Stomach (tissue), 9 donors: ENCODE results near the gene HECTD2. TPM values are rescaled to one million over a fixed set of nuclear protein-coding genes. Genes with fewer than 3 reads are reported as not detected.

Source experiments
- DNase-seq, 2 donors: peaks; one replicate each; pipeline versions ENCODE4 v3.0.0 to v3.0.0-alpha.2; 2013 to 2019
- H3K27ac ChIP-seq, 5 donors: fragments of 200-600 bp in 4 of 5; sonication (generic) in 4 of 5; one replicate each; pipeline ENCODE4 v1.5.1; 2013 to 2019; ENCODE audit warnings: mild to moderate bottlenecking in 1 of 5, moderate library complexity in 1 of 5
- H3K27me3 ChIP-seq, 3 donors: fragments of 200-600 bp; sonication (generic); one replicate each; pipeline ENCODE4 v1.5.1; 2017 to 2019; ENCODE audit warnings: mixed run types in 1 of 3
- H3K36me3 ChIP-seq, 4 donors: fragments of 200-600 bp; sonication (generic); 1 replicate in 3 of 4; 2 replicates in 1 of 4; pipeline ENCODE4 v1.5.1; 2016 to 2019
- H3K4me1 ChIP-seq, 4 donors: fragments of 200-600 bp; sonication (generic); one replicate each; pipeline ENCODE4 v1.5.1; 2016 to 2019
- H3K4me3 ChIP-seq, 4 donors: fragments of 200-600 bp; sonication (generic) in 3 of 4; one replicate each; pipeline ENCODE4 v1.5.1; 2016 to 2019; ENCODE audit warnings: mild to moderate bottlenecking in 1 of 4
- H3K9me3 ChIP-seq, 4 donors: fragments of 200-600 bp; sonication (generic); one replicate each; pipeline ENCODE4 v1.5.1; 2016 to 2019
- CTCF ChIP-seq, 7 experiments: fragments of 450-650 bp in 4 of 7; fragments of 200-600 bp in 3 of 7; sonication (generic) in 3 of 7; IDR thresholded peaks; one replicate each; pipeline ENCODE4 v1.5.1; 2016 to 2019; ENCODE audit warnings: antibody characterized with exemption in 7 of 7, control low read depth in 2 of 7, mild to moderate bottlenecking in 1 of 7
- EP300 ChIP-seq: sonication (generic); formaldehyde crosslinking; IDR thresholded peaks from one replicate; pipeline ENCODE4 v1.6.1; 2017; ENCODE audit warnings: antibody characterized with exemption
- POLR2A ChIP-seq, 4 donors: fragments of 450-650 bp; IDR thresholded peaks; one replicate each; pipeline ENCODE4 v1.6.1; 2016; ENCODE audit warnings: antibody characterized with exemption in 4 of 4, control low read depth in 2 of 4, mild to moderate bottlenecking in 1 of 4, moderate library complexity in 1 of 4
- POLR2AphosphoS5 ChIP-seq, 3 donors: sonication (generic); formaldehyde crosslinking; IDR thresholded peaks; one replicate each; pipeline ENCODE4 v1.6.1; 2016; ENCODE audit warnings: antibody characterized with exemption in 3 of 3
- WGBS, 5 donors: extraction: QIAGEN DNeasy Blood & Tissue Kit in 3 of 5; methylation state at CpG; one replicate each; pipeline versions ENCODE4 v1.1.5 to v1.1.7; 2013 to 2018; 5-methylcytosine and 5-hydroxymethylcytosine counted together
- intact Hi-C: fragments of 100-400 bp; cut with DNase I; formaldehyde crosslinking; loops from one replicate; pipeline ENCODE4 v1.15.1; 2023; ENCODE audit warnings: low total_unique reads
- polyA plus RNA-seq, 3 donors: library from polyadenylated mRNA; stranded (reverse); fragments of 200-250 nt; gene quantifications; one replicate each; pipeline ENCODE4 v1.2.3, GENCODE V29; 2013
- total RNA-seq, 5 donors: library from RNA; depleted of rRNA; stranded (reverse); fragments of >200 nt; gene quantifications; one replicate each; pipeline versions ENCODE4 v1.1.0 to v1.2.3, GENCODE V29; 2014 to 2016
- donor health status: healthy with polysubstance abuse.
- donor health status: Bipolar disorder and iron deficiency.
- donor health status: healthy.

HECTD2 gene
- total and polyA plus RNA-seq, 8 donors = 1.7 to 32.6 (median 12.4) TPM

DNA sequence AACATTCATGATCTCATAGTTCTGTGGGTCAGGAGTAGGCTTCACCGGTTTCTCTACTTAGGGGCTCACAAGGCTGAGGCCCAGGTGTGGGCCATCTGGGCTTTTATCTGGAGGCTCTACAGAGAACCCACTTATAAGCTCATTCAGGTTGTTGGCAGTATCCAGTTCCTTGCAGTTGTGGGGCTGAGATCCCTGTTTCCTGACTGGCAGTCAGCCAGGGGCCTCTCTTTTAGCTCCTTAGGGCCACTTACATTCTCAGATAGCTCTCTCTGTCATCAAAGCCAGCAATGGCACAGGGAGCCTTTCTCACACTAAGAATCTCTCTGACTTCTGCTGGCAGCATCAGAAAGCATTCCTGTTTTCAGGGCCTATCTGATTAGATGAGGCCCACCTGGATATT is 18.2 kb upstream of the HECTD2 start:
- H3K27me3 ChIP-seq = no peaks in the 10 kb centered on the region
- H3K9me3 ChIP-seq = no peaks in the 10 kb centered on the region
- no peak overlapping the region for H3K27ac ChIP-seq
- no peak overlapping the region for H3K4me3 ChIP-seq
- intact Hi-C loops = no loop called here
- peaks cover 0 to 8% (median 0%) of the 10 kb centered on the region in 4 donors for H3K4me1 ChIP-seq
- no peaks in the 10 kb centered on the region for H3K36me3 ChIP-seq
- 79 to 100% (median 88%) methylated on average over 1 of the region's 1 CpG for WGBS, 5 donors
- TF ChIP-seq CTCF (IDR thresholded peaks at IDR 0.05) (no peak), POLR2AphosphoS5 (IDR thresholded peaks at IDR 0.05) (no peak), POLR2A (IDR thresholded peaks at IDR 0.05) (no peak), EP300 (no peak)
- no peak for DNase-seq

DNA sequence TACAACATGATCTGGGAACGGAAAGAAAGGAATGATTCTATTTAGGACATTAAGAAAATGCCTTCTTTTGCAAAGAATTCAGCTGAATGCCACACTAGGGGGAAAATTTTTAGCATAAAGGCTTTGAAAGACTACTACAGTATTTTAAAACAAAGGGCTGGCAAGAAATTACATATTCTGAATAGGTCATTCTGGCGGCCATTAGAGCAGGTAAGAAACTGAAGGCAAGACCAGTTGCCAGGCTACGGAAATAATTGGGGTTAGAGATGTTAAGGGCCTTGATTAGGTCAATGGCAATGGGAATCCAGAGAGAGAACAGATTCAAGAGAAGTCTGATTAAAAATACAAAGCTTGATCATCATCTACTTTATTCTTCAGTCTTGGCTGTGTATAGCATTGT is 3.8 kb upstream of the HECTD2 start:
- Histone ChIP-seq H3K9me3 (no peaks in the 10 kb centered on the region), H3K36me3 (no peaks in the 10 kb centered on the region), H3K4me1 (peaks cover 0 to 17% (median 7%) of the 10 kb centered on the region in 4 donors), H3K27ac (no peak overlapping the region), H3K4me3 (no peak overlapping the region), H3K27me3 (no peaks in the 10 kb centered on the region)
- no peak for DNase-seq
- WGBS, 5 donors = 77 to 96% (median 93%) methylated on average over 3 of the region's 3 CpGs
- TF ChIP-seq CTCF (IDR thresholded peaks at IDR 0.05) (no peak), EP300 (no peak), POLR2A (IDR thresholded peaks at IDR 0.05) (no peak), POLR2AphosphoS5 (IDR thresholded peaks at IDR 0.05) (no peak)
- intact Hi-C loops = no loop called here

DNA sequence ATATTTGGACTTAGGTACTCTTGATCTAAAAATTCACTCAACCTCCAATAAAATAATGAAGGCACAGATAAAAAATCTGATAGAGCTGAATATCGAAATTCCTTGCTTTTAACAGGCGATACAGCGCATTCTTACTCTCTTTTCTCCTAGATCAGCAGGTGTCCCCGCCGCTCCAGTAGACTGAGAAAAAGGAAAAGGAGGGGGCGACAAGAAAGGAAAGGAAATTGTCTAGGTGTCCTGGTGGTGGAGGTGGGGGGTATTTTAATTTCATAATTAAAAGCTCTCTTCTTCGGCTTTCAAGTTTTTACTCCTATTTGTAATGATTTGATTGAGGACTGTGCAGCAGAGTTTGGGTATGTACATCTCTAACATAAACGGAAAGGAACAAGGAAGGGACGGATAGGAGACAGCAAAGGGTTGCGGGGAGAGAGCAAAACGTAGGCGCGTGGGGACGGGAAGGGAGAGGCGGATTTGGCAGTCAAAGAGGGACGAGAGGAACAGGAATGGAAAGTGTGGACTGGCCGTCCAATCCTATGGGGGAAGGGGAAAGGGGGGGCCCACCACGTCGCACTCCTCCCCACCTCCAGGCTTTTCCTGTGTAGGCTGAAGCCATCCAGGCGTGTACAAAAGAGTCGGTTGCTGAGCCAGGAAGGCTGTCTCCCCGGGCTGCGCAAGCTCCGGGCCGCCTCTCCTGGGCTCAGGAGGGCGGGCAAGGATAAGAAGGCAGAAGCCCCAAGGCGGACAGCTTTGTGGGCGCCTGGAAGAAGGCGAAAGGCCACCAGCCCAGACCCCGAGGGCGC is 875 bp upstream of the HECTD2 start:
- peak; percentile 70 to 95 for DNase-seq
- WGBS, 5 donors = 2 to 3% (median 2%) methylated on average over 31 of the region's 31 CpGs
- TF ChIP-seq EP300 = no peak
- TF ChIP-seq POLR2A (IDR thresholded peaks at IDR 0.05) = peak in 2 of 4 donors; percentile 44 to 62
- peak in 1 of 7 experiments; percentile 14 for TF ChIP-seq CTCF (IDR thresholded peaks at IDR 0.05)
- TF ChIP-seq POLR2AphosphoS5 (IDR thresholded peaks at IDR 0.05) = peak; percentile 56 to 89 (median 86)
- peak overlapping the region; percentile 68 to 88 (median 83) for H3K4me3 ChIP-seq
- H3K27me3 ChIP-seq = no peaks in the 10 kb centered on the region
- intact Hi-C loops = no loop called here
- no peaks in the 10 kb centered on the region for H3K9me3 ChIP-seq
- H3K27ac ChIP-seq = peak overlapping the region; percentile 98 to 100 (median 100)
- no peaks in the 10 kb centered on the region for H3K36me3 ChIP-seq
- H3K4me1 ChIP-seq = peaks cover 0 to 36% (median 14%) of the 10 kb centered on the region in 4 donors

- Histone ChIP-seq H3K4me1 (peaks cover 0 to 51% (median 22%) of the 10 kb centered on the region in 4 donors), H3K27ac (peak overlapping the region; percentile 98 to 100 (median 100)), H3K4me3 (peak overlapping the region; percentile 68 to 88 (median 83)), H3K36me3 (no peaks in the 10 kb centered on the region), H3K9me3 (no peaks in the 10 kb centered on the region), H3K27me3 (no peaks in the 10 kb centered on the region)
- intact Hi-C loops = no loop called here
- peak in 1 of 2 donors; percentile 78 for DNase-seq
- peak in 1 of 7 experiments; percentile 0 for TF ChIP-seq CTCF (IDR thresholded peaks at IDR 0.05)
- no peak for TF ChIP-seq EP300
- no peak for TF ChIP-seq POLR2AphosphoS5 (IDR thresholded peaks at IDR 0.05)
- WGBS, 5 donors = 3 to 8% (median 5%) methylated on average over 23 to 26 of the region's 26 CpGs
Observed at GRCh38 chr10:91410638-91411371, 661 bp downstream of the HECTD2 start.
